Measurements from ENCODE around the gene KDM6A. TPM values are rescaled to one million over a fixed set of nuclear protein-coding genes. Genes with fewer than 3 reads are reported as not detected.

The KDM6A gene
- total RNA-seq, 1 donor from 2014 or later, result 8.5 TPM

DNA sequence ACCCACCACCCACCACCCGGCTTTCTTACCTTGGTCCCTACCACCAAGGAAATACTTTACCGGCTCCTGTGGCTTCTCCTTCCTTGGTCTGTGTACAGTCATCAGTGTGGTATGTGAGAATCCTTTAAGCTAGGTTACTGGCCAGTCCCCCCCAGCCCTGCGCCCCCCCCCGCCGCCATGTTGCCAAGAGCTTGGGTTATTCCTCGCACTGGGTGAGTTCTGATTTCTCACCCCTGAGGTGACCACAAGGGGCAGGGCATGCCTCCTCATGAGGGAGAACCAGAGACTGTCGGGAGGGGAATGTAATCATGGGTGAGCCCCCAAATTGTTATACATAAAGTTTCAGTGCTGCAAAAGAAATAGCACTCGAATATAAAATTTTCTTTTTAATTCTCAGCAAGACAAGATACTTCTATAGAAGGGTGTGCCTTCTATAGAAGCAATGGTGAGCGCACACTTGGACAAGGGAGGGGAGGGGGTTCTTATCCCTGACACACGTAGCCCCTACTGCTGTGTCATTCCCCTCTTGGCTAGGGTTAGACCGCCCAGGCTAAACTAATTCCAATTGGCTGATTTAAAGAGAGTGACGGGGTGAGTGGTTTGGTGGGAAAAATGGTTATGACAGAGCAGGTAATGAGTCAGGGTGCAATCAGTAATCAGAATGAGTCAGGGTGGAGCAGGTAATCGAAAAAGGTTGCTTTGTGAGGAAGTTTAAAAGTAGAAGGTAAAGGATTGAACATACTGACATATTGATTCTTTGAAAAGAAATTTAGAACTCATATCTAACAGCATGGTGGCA, 133.2 kb downstream of the KDM6A start:
- no peak for DNase-seq (ENCODE audit: low read depth)
- H3K4me3 ChIP-seq (ENCODE audit: low read depth, low read length), result no peak overlapping the region
- TF ChIP-seq, protein P1, sequence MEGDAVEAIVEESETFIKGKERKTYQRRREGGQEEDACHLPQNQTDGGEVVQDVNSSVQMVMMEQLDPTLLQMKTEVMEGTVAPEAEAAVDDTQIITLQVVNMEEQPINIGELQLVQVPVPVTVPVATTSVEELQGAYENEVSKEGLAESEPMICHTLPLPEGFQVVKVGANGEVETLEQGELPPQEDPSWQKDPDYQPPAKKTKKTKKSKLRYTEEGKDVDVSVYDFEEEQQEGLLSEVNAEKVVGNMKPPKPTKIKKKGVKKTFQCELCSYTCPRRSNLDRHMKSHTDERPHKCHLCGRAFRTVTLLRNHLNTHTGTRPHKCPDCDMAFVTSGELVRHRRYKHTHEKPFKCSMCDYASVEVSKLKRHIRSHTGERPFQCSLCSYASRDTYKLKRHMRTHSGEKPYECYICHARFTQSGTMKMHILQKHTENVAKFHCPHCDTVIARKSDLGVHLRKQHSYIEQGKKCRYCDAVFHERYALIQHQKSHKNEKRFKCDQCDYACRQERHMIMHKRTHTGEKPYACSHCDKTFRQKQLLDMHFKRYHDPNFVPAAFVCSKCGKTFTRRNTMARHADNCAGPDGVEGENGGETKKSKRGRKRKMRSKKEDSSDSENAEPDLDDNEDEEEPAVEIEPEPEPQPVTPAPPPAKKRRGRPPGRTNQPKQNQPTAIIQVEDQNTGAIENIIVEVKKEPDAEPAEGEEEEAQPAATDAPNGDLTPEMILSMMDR (conservative IDR thresholded peaks at IDR 0.05; ENCODE audit: low read depth, low read length), result no peak

DNA sequence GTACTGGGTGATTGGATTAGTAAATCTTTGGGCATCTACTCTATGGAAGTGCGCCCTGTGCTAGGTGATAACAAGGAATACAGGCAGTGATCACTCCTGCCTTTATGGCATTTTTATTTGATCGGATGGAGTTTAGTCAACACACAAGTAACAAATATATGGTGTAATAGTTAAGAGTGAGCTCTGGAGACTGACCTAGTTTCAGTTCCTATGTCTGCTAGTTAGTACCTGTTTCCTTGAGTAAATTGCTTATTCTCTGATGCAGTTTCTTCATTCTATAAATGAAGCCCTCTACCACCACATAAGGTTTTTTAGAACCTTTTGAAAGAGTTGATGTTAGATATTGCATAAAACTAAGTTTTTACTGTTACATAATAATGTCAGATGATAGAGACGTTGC, 134.6 kb downstream of the KDM6A start:
- no peak for DNase-seq (ENCODE audit: low read depth)
- TF ChIP-seq, protein P1 (conservative IDR thresholded peaks at IDR 0.05; ENCODE audit: low read depth, low read length), result no peak
- no peak overlapping the region for H3K4me3 ChIP-seq (ENCODE audit: low read depth, low read length)

DNA sequence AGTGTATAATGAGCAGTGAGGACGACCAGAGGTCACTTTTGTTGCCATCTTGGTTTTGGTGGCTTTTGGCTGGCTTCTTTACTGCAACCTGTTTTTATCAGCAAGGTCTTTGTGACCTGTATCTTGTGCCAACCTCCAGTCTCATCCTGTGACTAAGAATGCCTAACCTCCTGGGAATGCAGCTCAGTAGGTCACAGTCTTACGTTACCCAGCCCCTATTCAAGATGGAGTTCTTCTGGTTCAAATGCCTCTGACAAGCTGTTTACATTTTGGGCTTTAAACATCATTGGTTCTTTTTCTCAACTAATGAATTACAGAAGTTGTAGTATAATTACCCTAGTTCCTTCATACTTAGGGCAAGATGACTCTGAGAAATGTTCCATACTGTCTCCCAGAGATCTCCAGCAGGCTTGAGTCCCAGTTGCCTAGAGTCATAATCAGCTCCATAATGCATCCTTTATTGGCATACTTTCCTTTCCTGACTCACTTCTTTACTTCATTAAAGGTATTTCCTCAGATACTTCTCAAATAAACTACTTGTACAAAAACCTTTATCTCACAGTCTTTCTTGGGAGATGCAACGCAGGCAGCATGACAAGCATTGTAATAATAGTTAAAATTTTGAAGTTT, 136.5 kb downstream of the KDM6A start:
- TF ChIP-seq, protein P1 (conservative IDR thresholded peaks at IDR 0.05; ENCODE audit: low read depth, low read length), result no peak
- H3K4me3 ChIP-seq (ENCODE audit: low read depth, low read length), result no peak overlapping the region
- DNase-seq (ENCODE audit: low read depth), result no peak

DNA sequence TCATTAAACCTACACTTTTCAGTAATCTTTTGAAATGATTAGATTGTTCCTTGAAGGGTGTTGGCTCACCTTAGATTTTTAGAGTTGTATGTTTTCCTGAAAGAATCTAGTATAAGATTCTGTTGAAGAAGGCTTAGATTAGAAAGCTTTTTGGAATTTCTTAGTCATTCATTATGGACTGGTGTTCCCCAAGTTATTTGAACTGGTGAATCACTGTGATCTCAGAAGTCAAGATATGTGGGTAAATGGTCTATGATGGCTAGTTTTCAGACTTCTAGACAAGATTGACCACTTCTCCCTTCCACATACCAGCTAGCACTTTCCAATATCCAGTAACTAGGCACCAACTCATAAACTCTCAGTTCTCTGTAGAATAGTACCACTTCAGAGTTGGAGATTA, 138.1 kb downstream of the KDM6A start:
- DNase-seq (ENCODE audit: low read depth), result no peak
- no peak overlapping the region for H3K4me3 ChIP-seq (ENCODE audit: low read depth, low read length)
- TF ChIP-seq, protein P1 (conservative IDR thresholded peaks at IDR 0.05; ENCODE audit: low read depth, low read length), result no peak

DNA sequence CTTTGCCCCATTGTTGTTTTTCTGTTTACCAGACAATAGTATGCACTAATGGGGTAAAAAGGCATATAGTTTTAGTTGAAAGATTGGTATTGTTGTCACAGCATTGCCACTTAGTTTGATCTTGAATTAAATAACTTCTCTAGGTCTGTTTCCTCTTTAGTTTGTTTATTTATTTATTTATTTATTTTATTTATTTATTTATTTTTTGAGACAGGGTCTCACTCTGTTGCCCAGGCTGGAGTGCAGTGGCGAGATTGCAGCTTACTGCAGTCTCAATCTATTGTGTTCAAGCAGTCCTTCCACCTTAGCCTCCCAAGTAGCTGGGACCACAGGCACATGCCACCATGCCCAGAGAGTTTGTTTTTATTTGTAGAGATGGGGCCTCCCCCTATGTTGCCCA, 138.6 kb downstream of the KDM6A start:
- TF ChIP-seq, protein P1 (conservative IDR thresholded peaks at IDR 0.05; ENCODE audit: low read depth, low read length), result no peak
- DNase-seq (ENCODE audit: low read depth), result no peak
- no peak overlapping the region for H3K4me3 ChIP-seq (ENCODE audit: low read depth, low read length)

DNA sequence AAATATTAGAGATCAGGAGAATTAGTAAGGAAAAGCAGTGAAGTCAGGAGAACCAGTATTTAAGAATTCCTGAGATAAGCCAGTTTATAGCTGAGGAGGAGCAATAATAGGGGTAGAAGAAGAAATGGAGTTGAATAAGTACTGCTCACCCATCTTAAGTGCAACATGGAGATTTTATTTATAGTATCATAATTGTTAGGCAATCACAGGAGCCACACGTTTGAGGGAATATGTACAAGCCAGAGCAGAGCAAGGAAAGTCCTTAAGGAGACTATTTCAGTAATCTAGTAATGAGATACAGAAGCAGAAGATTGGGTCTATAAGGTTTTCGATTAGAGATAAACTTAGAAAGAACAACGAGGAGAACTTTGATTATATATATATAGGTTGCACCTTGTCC, 145.0 kb downstream of the KDM6A start:
- TF ChIP-seq, protein P1 (conservative IDR thresholded peaks at IDR 0.05; ENCODE audit: low read depth, low read length), result no peak
- no peak overlapping the region for H3K4me3 ChIP-seq (ENCODE audit: low read depth, low read length)
- DNase-seq (ENCODE audit: low read depth), result no peak
